A673 (cell line): ENCODE data around the gene ELL2. TPM values are rescaled to one million over a fixed set of nuclear protein-coding genes. Genes with fewer than 3 reads are reported as not detected.

Experiments used
- BruUV-seq: library from RNA; stranded (reverse); fragments of 400-500 nt; replicated peaks from 2 replicates; lab custom pipeline; 2021; lab: Mats Ljungman, UMichigan
- CTCF ChIA-PET: fragments of 300-600 bp; sonication (Branson Sonifier 250); formaldehyde crosslinking; loops from one replicate; lab custom pipeline; 2022; ENCODE audit warnings: antibody characterized with exemption; lab: Charles Lee
- POLR2A ChIA-PET: fragments of 300-600 bp; sonication (Branson Sonifier 250); formaldehyde crosslinking; loops from one replicate; lab custom pipeline; 2022; ENCODE audit warnings: antibody characterized with exemption; ENCODE audit not compliant: low non-redundant PET; lab: Charles Lee
- DNase-seq: peaks from one replicate; pipeline ENCODE4 v3.0.0-alpha.2; 2015; ENCODE audit warnings: low spot score
- H3K27ac ChIP-seq: fragments of 200-600 bp; sonication (generic); 2 replicates; pipeline ENCODE4 v1.5.1; 2016; ENCODE audit warnings: mixed run types, low read depth, mild to moderate bottlenecking, mixed read lengths, antibody characterized with exemption, low read length; ENCODE audit not compliant: poor library complexity, severe bottlenecking
- H3K27me3 ChIP-seq: fragments of 200-600 bp; sonication (generic); replicated peaks from 2 replicates; pipeline ENCODE4 v1.6.1; 2017; ENCODE audit warnings: mixed run types, low read depth, mild to moderate bottlenecking, mixed read lengths, antibody characterized with exemption, low read length; ENCODE audit not compliant: insufficient read depth, poor library complexity
- H3K36me3 ChIP-seq: fragments of 200-600 bp; sonication (generic); 2 replicates; pipeline ENCODE4 v1.6.1; 2016; ENCODE audit warnings: mixed run types, mild to moderate bottlenecking, mixed read lengths, antibody characterized with exemption, low read length; ENCODE audit not compliant: insufficient read depth, poor library complexity, severe bottlenecking
- H3K4me1 ChIP-seq: fragments of 200-600 bp; sonication (generic); 2 replicates; pipeline ENCODE4 v1.6.1; 2017; ENCODE audit warnings: mixed run types, mild to moderate bottlenecking, mixed read lengths, antibody characterized with exemption, low read length; ENCODE audit not compliant: insufficient read depth, poor library complexity, severe bottlenecking
- H3K4me3 ChIP-seq: fragments of 200-600 bp; sonication (generic); 2 replicates; pipeline ENCODE4 v1.5.1; 2016; ENCODE audit warnings: low read depth, mixed run types, mild to moderate bottlenecking, mixed read lengths, low read length; ENCODE audit not compliant: poor library complexity, severe bottlenecking
- H3K9me3 ChIP-seq: fragments of 200-600 bp; sonication (generic); 2 replicates; pipeline ENCODE4 v1.6.1; 2016; ENCODE audit warnings: mixed run types, low read depth, mild to moderate bottlenecking, mixed read lengths, antibody characterized with exemption, low read length; ENCODE audit not compliant: poor library complexity, severe bottlenecking
- CTCF ChIP-seq: fragments of 300-800, 200-600 bp; sonication (generic); conservative IDR thresholded peaks from 2 replicates; pipeline ENCODE4 v1.5.1; 2017; ENCODE audit warnings: low read depth, mild to moderate bottlenecking, antibody characterized with exemption, low read length, moderate library complexity, mixed read lengths
- EZH2 ChIP-seq: fragments of 200-600 bp; sonication (generic); IDR thresholded peaks from 2 replicates; pipeline ENCODE4 v1.6.1; 2017; ENCODE audit warnings: borderline replicate concordance, low read depth, mild to moderate bottlenecking, mixed read lengths, antibody characterized with exemption, low read length; ENCODE audit not compliant: poor library complexity, severe bottlenecking
- intact Hi-C: fragments of 100-400 bp; cut with micrococcal nuclease; formaldehyde crosslinking; loops from one replicate; pipeline ENCODE4 v1.10.0; 2022; ENCODE audit not compliant: unreplicated experiment
- total RNA-seq: library from RNA; stranded (reverse); gene quantifications from 2 replicates; pipeline ENCODE4 v1.2.3, GENCODE V29; 2021

Gene ELL2
- total RNA-seq, 1 experiment from 2014 or later = 12.0 TPM

- ChIA-PET POLR2A (no interaction called here), CTCF (no interaction called here)
- Histone ChIP-seq H3K27ac (no peak overlapping the region), H3K4me1 (peaks cover 15% of the 10 kb centered on the region), H3K36me3 (no peaks in the 10 kb centered on the region), H3K4me3 (no peak overlapping the region), H3K9me3 (no peaks in the 10 kb centered on the region), H3K27me3 (no peaks in the 10 kb centered on the region)
- BruUV-seq = no TSS peak
- intact Hi-C loops = no loop called here
- DNase-seq = no peak
- TF ChIP-seq EZH2 = no peak
- no peak for TF ChIP-seq CTCF
Measured at GRCh38 chr5:95959051-95959887, 2.4 kb downstream of the ELL2 start.

- DNase-seq = no peak
- H3K4me3 ChIP-seq = no peak overlapping the region
- H3K27ac ChIP-seq = no peak overlapping the region
- H3K36me3 ChIP-seq = no peaks in the 10 kb centered on the region
- BruUV-seq = no TSS peak
- intact Hi-C loops = no loop called here
- POLR2A ChIA-PET = no interaction called here
- H3K9me3 ChIP-seq = no peaks in the 10 kb centered on the region
- H3K4me1 ChIP-seq = peaks cover 8% of the 10 kb centered on the region
- CTCF ChIA-PET = no interaction called here
- TF ChIP-seq EZH2 (no peak), CTCF (no peak)
- H3K27me3 ChIP-seq = no peaks in the 10 kb centered on the region
Measured at GRCh38 chr5:95958310-95959014, 3.2 kb downstream of the ELL2 start.

- Histone ChIP-seq H3K9me3 (no peaks in the 10 kb centered on the region), H3K4me3 (no peak overlapping the region), H3K4me1 (peaks cover under 1% of the 10 kb centered on the region), H3K36me3 (no peaks in the 10 kb centered on the region), H3K27me3 (no peaks in the 10 kb centered on the region), H3K27ac (no peak overlapping the region)
- CTCF ChIA-PET = no interaction called here
- TF ChIP-seq EZH2 = no peak
- TF ChIP-seq CTCF = no peak
- POLR2A ChIA-PET = no interaction called here
- intact Hi-C loops = no loop called here
- DNase-seq = no peak
- no TSS peak for BruUV-seq
Measured at GRCh38 chr5:95957561-95958203, 4.0 kb downstream of the ELL2 start.
